Activated CD4-positive, alpha-beta memory T cell treated with anti-CD3 and anti-CD28 coated beads for 36 hours (primary cell): ENCODE data around the gene SMIM1. TPM values are rescaled to one million over a fixed set of nuclear protein-coding genes. Genes with fewer than 3 reads are reported as not detected.

Experiments
- CTCF ChIA-PET: fragments of 350-600 bp; sonication (Branson Sonifier 250); formaldehyde crosslinking; loops from one replicate; lab custom pipeline; 2021; ENCODE audit warnings: antibody characterized with exemption, inconsistent platforms; lab: Charles Lee
- POLR2A ChIA-PET: fragments of 350-600 bp; sonication (Branson Sonifier 250); formaldehyde crosslinking; loops from one replicate; lab custom pipeline; 2021; ENCODE audit warnings: antibody characterized with exemption; lab: Charles Lee
- DNase-seq: peaks from one replicate; pipeline ENCODE4 v3.0.0-alpha.2; 2020
- H3K27ac Mint-ChIP-seq: one replicate; pipeline ENCODE4 v1.8.0; 2021; ENCODE audit warnings: mixed read lengths
- H3K27me3 Mint-ChIP-seq: one replicate; pipeline ENCODE4 v1.8.0; 2021; ENCODE audit warnings: mixed read lengths
- H3K36me3 Mint-ChIP-seq: one replicate; pipeline ENCODE4 v1.8.0; 2021; ENCODE audit warnings: mixed read lengths
- H3K4me1 Mint-ChIP-seq: one replicate; pipeline ENCODE4 v1.8.0; 2021; ENCODE audit warnings: low read depth, mixed read lengths
- H3K4me3 Mint-ChIP-seq: one replicate; pipeline ENCODE4 v1.8.0; 2021; ENCODE audit warnings: mild to moderate bottlenecking, mixed read lengths
- H3K9me3 Mint-ChIP-seq: one replicate; pipeline ENCODE4 v1.8.0; 2021; ENCODE audit warnings: mixed read lengths
- intact Hi-C: fragments of 100-400 bp; cut with micrococcal nuclease; formaldehyde crosslinking; loops from one replicate; pipeline ENCODE4 v1.15.1; 2023
- total RNA-seq, 2 experiments: library from RNA; stranded (reverse); gene quantifications; one replicate each; pipeline ENCODE4 v1.2.3, GENCODE V29; 2021

SMIM1 gene
- total RNA-seq, 2 experiments from 2014 or later = 2.5 to 2.9 TPM

DNA sequence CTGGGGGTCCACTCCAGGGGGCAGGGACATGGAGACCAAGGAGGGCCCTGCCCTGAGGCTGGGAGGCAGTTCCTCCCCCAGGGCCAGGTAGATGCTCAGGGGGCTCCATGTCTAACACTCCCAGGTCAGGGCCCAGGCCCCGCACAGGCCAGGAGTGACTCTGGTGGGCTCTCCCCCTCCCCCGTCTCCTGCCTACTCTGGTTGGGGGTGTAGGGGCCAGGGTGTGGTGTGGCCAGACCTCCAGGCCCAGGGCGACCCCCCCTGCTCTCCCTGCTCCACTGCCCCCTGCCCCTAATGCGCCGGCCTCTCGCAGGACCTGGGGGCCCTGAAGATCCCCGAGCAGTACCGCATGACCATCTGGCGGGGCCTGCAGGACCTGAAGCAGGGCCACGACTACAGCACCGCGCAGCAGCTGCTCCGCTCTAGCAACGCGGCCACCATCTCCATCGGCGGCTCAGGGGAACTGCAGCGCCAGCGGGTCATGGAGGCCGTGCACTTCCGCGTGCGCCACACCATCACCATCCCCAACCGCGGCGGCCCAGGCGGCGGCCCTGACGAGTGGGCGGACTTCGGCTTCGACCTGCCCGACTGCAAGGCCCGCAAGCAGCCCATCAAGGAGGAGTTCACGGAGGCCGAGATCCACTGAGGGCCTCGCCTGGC, 40.0 kb upstream of the SMIM1 start:
- CTCF ChIA-PET = no interaction called here
- intact Hi-C loops = no loop called here
- Mint-ChIP-seq H3K36me3 (peaks cover 6% of the 10 kb centered on the region), H3K4me3 (no peak overlapping the region), H3K4me1 (no peaks in the 10 kb centered on the region), H3K27me3 (peaks cover 4% of the 10 kb centered on the region), H3K9me3 (no peaks in the 10 kb centered on the region), H3K27ac (no peak overlapping the region)
- POLR2A ChIA-PET = no interaction called here
- no peak for DNase-seq

DNA sequence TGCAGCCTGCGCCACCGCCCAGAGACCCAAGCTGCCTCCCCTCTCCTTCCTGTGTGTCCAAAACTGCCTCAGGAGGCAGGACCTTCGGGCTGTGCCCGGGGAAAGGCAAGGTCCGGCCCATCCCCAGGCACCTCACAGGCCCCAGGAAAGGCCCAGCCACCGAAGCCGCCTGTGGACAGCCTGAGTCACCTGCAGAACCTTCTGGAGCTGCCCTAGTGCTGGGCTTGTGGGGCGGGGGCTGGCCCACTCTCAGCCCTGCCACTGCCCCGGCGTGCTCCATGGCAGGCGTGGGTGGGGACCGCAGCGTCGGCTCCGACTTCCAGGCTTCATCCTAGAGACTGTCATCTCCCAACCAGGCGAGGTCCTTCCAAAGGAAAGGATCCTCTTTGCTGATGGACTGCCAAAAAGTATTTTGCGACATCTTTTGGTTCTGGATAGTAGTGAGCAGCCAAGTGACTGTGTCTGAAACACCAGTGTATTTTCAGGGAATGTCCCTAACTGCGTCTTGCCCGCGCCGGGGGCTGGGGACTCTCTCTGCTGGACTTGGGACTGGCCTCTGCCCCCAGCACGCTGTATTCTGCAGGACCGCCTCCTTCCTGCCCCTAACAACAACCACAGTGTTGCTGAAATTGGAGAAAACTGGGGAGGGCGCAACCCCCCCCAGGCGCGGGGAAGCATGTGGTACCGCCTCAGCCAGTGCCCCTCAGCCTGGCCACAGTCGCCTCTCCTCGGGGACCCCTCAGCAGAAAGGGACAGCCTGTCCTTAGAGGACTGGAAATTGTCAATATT, 39.3 kb upstream of the SMIM1 start:
- DNase-seq = no peak
- CTCF ChIA-PET = no interaction called here
- Mint-ChIP-seq H3K4me1 (no peaks in the 10 kb centered on the region), H3K9me3 (no peaks in the 10 kb centered on the region), H3K36me3 (peaks cover 6% of the 10 kb centered on the region), H3K27me3 (peaks cover 4% of the 10 kb centered on the region), H3K27ac (no peak overlapping the region), H3K4me3 (no peak overlapping the region)
- intact Hi-C loops = no loop called here
- POLR2A ChIA-PET = no interaction called here

DNA sequence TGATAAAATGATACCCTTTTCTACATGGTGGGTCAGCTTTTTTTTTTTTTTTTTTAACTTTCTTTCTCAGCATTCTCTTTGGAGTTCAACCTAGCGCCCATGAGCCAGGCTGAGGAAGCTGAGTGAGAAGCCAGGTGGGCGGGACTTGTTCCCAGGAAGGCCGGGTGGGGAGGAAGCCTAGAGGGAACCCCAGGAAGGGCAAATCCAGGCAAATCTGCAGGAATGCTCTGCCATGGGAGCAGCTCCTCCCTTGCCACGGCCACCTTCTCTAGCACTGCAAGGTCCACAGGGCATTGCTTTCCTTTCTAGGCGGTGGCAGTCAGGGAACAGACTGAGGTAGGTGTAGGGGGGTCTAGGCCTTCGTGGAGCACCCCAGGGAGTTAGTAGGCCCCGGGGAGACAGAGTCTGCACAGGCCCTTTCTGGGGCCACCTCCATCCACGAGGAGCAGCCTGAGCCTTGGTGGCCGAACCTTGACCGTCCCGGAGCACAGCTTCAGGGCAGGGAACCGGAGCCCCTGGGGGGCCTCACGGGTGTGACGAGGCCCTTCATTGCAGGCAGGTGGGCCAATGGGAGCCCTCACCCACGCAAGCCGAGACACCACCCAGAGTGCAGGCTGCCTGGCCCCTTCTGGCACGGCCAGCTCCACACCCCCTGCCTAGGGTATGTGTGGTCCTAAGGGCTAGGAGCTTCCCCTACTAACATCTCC, 38.5 kb upstream of the SMIM1 start:
- Mint-ChIP-seq H3K27me3 (peaks cover 4% of the 10 kb centered on the region), H3K4me1 (no peaks in the 10 kb centered on the region), H3K27ac (no peak overlapping the region), H3K36me3 (peaks cover 6% of the 10 kb centered on the region), H3K4me3 (no peak overlapping the region), H3K9me3 (no peaks in the 10 kb centered on the region)
- POLR2A ChIA-PET = no interaction called here
- intact Hi-C loops = no loop called here
- CTCF ChIA-PET = interaction anchor here (2.4 kb wide), 1 partner anchor 9 kb away, joined by 14 read pairs; no protein-coding TSS in a partner anchor
- no peak for DNase-seq

GRCh38 chr1:3734602-3735001, 37.9 kb upstream of the SMIM1 start:
- no peak for DNase-seq
- intact Hi-C loops = no loop called here
- ChIA-PET POLR2A (no interaction called here), CTCF (interaction anchor here (2.4 kb wide), 1 partner anchor 10 kb away, joined by 14 read pairs; no protein-coding TSS in a partner anchor)
- Mint-ChIP-seq H3K27ac (no peak overlapping the region), H3K4me1 (no peaks in the 10 kb centered on the region), H3K27me3 (peaks cover 4% of the 10 kb centered on the region), H3K36me3 (peaks cover 6% of the 10 kb centered on the region), H3K9me3 (no peaks in the 10 kb centered on the region), H3K4me3 (no peak overlapping the region)

DNA sequence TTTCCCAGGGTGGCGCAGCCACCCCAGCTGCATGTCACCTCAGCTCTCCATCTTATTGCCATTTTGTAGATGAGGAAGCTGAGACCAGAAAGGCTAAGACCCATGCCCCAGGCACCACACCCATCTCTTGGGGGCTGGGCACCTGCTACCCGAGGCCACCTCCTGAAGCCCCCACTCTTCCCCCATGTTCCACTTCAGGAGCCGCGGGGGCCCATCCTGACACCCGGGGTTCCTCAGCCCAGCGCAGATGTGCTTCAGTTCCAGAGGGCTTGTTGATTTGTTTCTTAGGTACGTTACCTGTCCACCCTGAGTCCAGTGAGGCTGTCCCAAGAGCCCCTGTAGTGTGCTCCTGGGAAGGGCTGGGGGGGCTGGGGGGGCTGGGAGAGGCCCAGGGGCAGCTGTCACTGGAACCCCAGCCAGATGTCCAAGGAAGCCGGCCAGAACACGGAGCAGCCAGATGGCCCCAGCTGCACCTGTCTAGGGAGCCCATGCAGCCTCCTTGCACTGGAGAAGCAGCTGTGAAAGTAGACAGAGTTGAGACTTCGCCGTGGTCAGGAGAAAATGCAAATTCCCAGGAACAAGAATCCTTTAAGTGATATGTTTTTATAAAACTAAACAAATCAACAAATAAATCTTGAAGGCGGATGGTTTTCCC, 37.4 kb upstream of the SMIM1 start:
- H3K9me3 Mint-ChIP-seq = no peaks in the 10 kb centered on the region
- ChIA-PET POLR2A (no interaction called here), CTCF (interaction anchor here (2.4 kb wide), 1 partner anchor 11 kb away, joined by 14 read pairs; no protein-coding TSS in a partner anchor)
- H3K36me3 Mint-ChIP-seq = peaks cover 6% of the 10 kb centered on the region
- H3K4me1 Mint-ChIP-seq = no peaks in the 10 kb centered on the region
- intact Hi-C loops = no loop called here
- DNase-seq = no peak
- H3K27me3 Mint-ChIP-seq = peaks cover 4% of the 10 kb centered on the region
- no peak overlapping the region for H3K4me3 Mint-ChIP-seq
- no peak overlapping the region for H3K27ac Mint-ChIP-seq

DNA sequence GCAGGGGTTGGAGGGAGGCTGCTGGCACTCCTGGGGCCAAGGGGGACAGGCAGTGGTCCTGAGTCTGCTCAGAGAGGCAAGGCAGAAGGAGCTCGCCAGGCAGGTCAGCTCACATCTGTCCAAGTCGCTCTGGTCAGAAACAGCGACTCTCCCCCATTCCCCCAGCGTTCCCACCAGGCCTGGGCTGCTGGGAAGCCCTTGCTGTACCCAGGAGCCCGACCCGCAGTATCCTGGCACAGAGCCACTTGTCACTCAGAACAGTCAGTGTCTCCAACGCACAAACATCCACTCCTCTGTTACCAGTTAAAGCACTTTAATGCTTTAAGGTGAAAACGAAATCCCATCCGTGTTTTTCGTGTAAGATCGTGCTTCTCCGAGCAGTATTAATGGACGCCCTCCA, 36.9 kb upstream of the SMIM1 start:
- ChIA-PET CTCF (interaction anchor here (2.4 kb wide), 1 partner anchor 11 kb away, joined by 14 read pairs; no protein-coding TSS in a partner anchor), POLR2A (no interaction called here)
- H3K27me3 Mint-ChIP-seq = peaks cover 3% of the 10 kb centered on the region
- peaks cover 6% of the 10 kb centered on the region for H3K36me3 Mint-ChIP-seq
- no peak for DNase-seq
- H3K27ac Mint-ChIP-seq = no peak overlapping the region
- no peaks in the 10 kb centered on the region for H3K9me3 Mint-ChIP-seq
- intact Hi-C loops = no loop called here
- H3K4me3 Mint-ChIP-seq = no peak overlapping the region
- no peaks in the 10 kb centered on the region for H3K4me1 Mint-ChIP-seq

GRCh38 chr1:3736131-3736561, 36.4 kb upstream of the SMIM1 start:
- no peak overlapping the region for H3K4me3 Mint-ChIP-seq
- no peaks in the 10 kb centered on the region for H3K4me1 Mint-ChIP-seq
- H3K9me3 Mint-ChIP-seq = no peaks in the 10 kb centered on the region
- ChIA-PET CTCF (interaction anchor here (2.4 kb wide), 1 partner anchor 12 kb away, joined by 14 read pairs; no protein-coding TSS in a partner anchor), POLR2A (no interaction called here)
- DNase-seq = no peak
- intact Hi-C loops = no loop called here
- no peaks in the 10 kb centered on the region for H3K27me3 Mint-ChIP-seq
- H3K36me3 Mint-ChIP-seq = peaks cover 6% of the 10 kb centered on the region
- H3K27ac Mint-ChIP-seq = no peak overlapping the region

- Mint-ChIP-seq H3K9me3 (no peaks in the 10 kb centered on the region), H3K36me3 (peaks cover 9% of the 10 kb centered on the region), H3K27me3 (no peaks in the 10 kb centered on the region), H3K27ac (no peak overlapping the region), H3K4me3 (no peak overlapping the region), H3K4me1 (no peaks in the 10 kb centered on the region)
- ChIA-PET CTCF (no interaction called here), POLR2A (no interaction called here)
- intact Hi-C loops = no loop called here
- DNase-seq = no peak
Observed at GRCh38 chr1:3736708-3737107, 35.8 kb upstream of the SMIM1 start.

- intact Hi-C loops = no loop called here
- ChIA-PET CTCF (interaction anchor here (0.5 to 2.2 kb wide), 2 partner anchors 14 to 16 kb away, joined by 3 to 9 read pairs; no protein-coding TSS in a partner anchor), POLR2A (no interaction called here)
- Mint-ChIP-seq H3K27ac (no peak overlapping the region), H3K27me3 (no peaks in the 10 kb centered on the region), H3K36me3 (peaks cover 10% of the 10 kb centered on the region), H3K4me3 (no peak overlapping the region), H3K4me1 (no peaks in the 10 kb centered on the region), H3K9me3 (no peaks in the 10 kb centered on the region)
- no peak for DNase-seq
Observed at GRCh38 chr1:3738943-3739342, 33.6 kb upstream of the SMIM1 start.

DNA sequence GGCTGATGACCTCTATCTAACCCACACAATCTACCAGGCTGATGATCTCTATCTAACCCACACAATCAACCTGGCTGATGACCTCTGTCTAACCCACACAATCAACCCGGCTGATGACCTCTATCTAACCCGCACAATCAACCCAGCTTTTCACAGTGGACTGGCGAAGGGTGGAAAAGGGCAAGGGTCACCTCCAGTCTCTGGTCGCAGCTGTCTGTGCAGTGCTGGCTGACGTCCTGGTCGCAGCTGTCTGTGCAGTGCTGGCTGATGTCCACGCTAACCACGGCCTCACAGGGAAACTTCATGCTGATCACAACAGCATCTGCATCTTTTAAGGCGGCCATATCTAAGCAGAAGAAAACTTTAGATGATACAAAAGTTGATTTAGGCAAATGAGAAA, 32.5 kb upstream of the SMIM1 start:
- H3K4me3 Mint-ChIP-seq = no peak overlapping the region
- POLR2A ChIA-PET = no interaction called here
- intact Hi-C loops = no loop called here
- peaks cover 10% of the 10 kb centered on the region for H3K36me3 Mint-ChIP-seq
- no peaks in the 10 kb centered on the region for H3K9me3 Mint-ChIP-seq
- CTCF ChIA-PET = interaction anchor here (2.2 kb wide), 1 partner anchor 15 kb away, joined by 9 read pairs; no protein-coding TSS in a partner anchor
- H3K4me1 Mint-ChIP-seq = peaks cover 2% of the 10 kb centered on the region
- H3K27ac Mint-ChIP-seq = no peak overlapping the region
- DNase-seq = no peak
- no peaks in the 10 kb centered on the region for H3K27me3 Mint-ChIP-seq

DNA sequence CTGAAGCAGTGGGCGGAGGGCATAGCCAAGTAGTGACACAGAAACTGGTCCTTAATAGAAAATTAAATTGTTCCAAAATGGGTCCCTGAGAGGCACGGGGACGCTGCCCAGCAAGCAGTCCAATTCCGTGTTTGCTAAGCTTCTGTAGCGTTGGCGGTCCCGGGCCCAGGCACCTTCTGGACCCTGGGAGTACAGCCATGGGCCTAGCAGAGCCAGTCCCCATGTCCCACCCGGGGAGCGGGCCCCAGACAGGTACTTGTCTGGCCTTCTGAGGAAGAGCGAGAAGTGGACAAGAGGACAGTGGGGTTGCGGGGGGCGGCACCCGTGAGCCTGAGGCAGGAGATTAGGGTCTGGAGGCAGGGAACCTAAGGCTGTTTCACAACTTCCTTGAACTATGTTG, 31.8 kb upstream of the SMIM1 start:
- H3K27me3 Mint-ChIP-seq = no peaks in the 10 kb centered on the region
- intact Hi-C loops = no loop called here
- ChIA-PET POLR2A (no interaction called here), CTCF (no interaction called here)
- H3K27ac Mint-ChIP-seq = no peak overlapping the region
- peaks cover 9% of the 10 kb centered on the region for H3K4me1 Mint-ChIP-seq
- no peak overlapping the region for H3K4me3 Mint-ChIP-seq
- H3K36me3 Mint-ChIP-seq = peaks cover 9% of the 10 kb centered on the region
- H3K9me3 Mint-ChIP-seq = no peaks in the 10 kb centered on the region
- no peak for DNase-seq
